H1 (cell line): Measurements from ENCODE around the gene RPS5. TPM values are rescaled to one million over a fixed set of nuclear protein-coding genes. Genes with fewer than 3 reads are reported as not detected.

Source experiments
- BRCA1 ChIP-seq: IDR thresholded peaks from 2 replicates; pipeline ENCODE4 v1.6.1; 2012; ENCODE audit warnings: low read depth, low read length, improper control_type of control experiment
- CHD7 ChIP-seq: fragments of 300-600 bp; sonication (generic); IDR thresholded peaks from 2 replicates; pipeline ENCODE4 v1.7.1; 2012; ENCODE audit warnings: low read length, moderate library complexity, mild to moderate bottlenecking, inconsistent platforms; ENCODE audit not compliant: insufficient replicate concordance
- EP300 ChIP-seq, 2 experiments: IDR thresholded peaks; 1 replicate in 1 of 2; 2 replicates in 1 of 2; pipeline ENCODE4 v1.6.1; 2011 to 2012; ENCODE audit warnings: low read depth in 2 of 2, low read length in 2 of 2, mild to moderate bottlenecking in 2 of 2, borderline replicate concordance in 1 of 2, inconsistent platforms in 1 of 2, moderate library complexity in 1 of 2
- KDM5A ChIP-seq: fragments of 200-600 bp; IDR thresholded peaks from 2 replicates; pipeline ENCODE4 v1.7.1; 2012; ENCODE audit warnings: mild to moderate bottlenecking, low read length, inconsistent platforms, mixed read lengths
- POLR2AphosphoS5 ChIP-seq: IDR thresholded peaks from 2 replicates; pipeline ENCODE4 v1.6.1; 2011; ENCODE audit warnings: low read depth, low read length
- SUZ12 ChIP-seq: fragments of 200-600 bp; sonication (generic); IDR thresholded peaks from 2 replicates; pipeline ENCODE4 v1.6.1; 2012; ENCODE audit warnings: mild to moderate bottlenecking, inconsistent platforms, low read length, moderate library complexity, mixed read lengths
- polyA plus RNA-seq, 7 experiments: library from polyadenylated mRNA; depleted of rRNA in 3 of 7; stranded (reverse) in 5 of 7; unstranded in 2 of 7; fragments of >200 nt in 5 of 7; fragments of 200-250 nt in 2 of 7; gene quantifications; 1 replicate in 5 of 7; 2 replicates in 1 of 7; 4 replicates in 1 of 7; pipeline versions ENCODE4 v1.2.1 to v1.2.3, GENCODE V29; 2011 to 2013; ENCODE audit warnings: missing spikeins in 2 of 7, mixed read lengths in 2 of 7
- total RNA-seq: library from RNA; stranded (reverse); fragmentation: NEBNext Ultra II Directional; extraction: Animal tissue kit (Norgen Biotek cat#: 25700); gene quantifications from 2 replicates; pipeline ENCODE4 v1.2.1, GENCODE V29; 2021
- TF ChIP-seq, protein P1 (sequence below): IDR thresholded peaks from 2 replicates; pipeline ENCODE4 v1.6.1; 2012; ENCODE audit warnings: low read length, inconsistent platforms

The RPS5 gene
- total and polyA plus RNA-seq, 2 of the 8 experiments (the other 6 are each of a cell fraction or from before 2014, with no cell fraction given), result 1,557 to 5,731 TPM

- TF ChIP-seq CHD7, result no peak
- no peak for TF ChIP-seq SUZ12
- no peak for TF ChIP-seq KDM5A
- peak; percentile 44; the same call in 1 of the 2 replicates for TF ChIP-seq POLR2AphosphoS5
- no peak for TF ChIP-seq EP300 (IDR thresholded peaks at IDR 0.05; ENCODE audit: borderline replicate concordance in 1 of 2, low read depth in 2 of 2, low read length in 2 of 2)
- TF ChIP-seq, protein P1, sequence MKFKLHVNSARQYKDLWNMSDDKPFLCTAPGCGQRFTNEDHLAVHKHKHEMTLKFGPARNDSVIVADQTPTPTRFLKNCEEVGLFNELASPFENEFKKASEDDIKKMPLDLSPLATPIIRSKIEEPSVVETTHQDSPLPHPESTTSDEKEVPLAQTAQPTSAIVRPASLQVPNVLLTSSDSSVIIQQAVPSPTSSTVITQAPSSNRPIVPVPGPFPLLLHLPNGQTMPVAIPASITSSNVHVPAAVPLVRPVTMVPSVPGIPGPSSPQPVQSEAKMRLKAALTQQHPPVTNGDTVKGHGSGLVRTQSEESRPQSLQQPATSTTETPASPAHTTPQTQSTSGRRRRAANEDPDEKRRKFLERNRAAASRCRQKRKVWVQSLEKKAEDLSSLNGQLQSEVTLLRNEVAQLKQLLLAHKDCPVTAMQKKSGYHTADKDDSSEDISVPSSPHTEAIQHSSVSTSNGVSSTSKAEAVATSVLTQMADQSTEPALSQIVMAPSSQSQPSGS, result no peak
- TF ChIP-seq BRCA1, result no peak
Measured at GRCh38 chr19:58392945-58393724, 6.1 kb downstream of the RPS5 start (continued).
